Liver (tissue), 9 donors: ENCODE measurements around the gene CREB3L1. TPM values are rescaled to one million over a fixed set of nuclear protein-coding genes. Genes with fewer than 3 reads are reported as not detected.

ENCODE experiments used
- DNase-seq: peaks from one replicate; pipeline ENCODE4 v3.0.0-alpha.2; 2017; ENCODE audit warnings: low spot score
- H3K27ac ChIP-seq, 2 donors: one replicate each; pipeline ENCODE4 v1.7.0; 2013; ENCODE audit warnings: inconsistent platforms in 2 of 2, low read length in 2 of 2, control low read depth in 1 of 2, low read depth in 1 of 2, mild to moderate bottlenecking in 1 of 2
- H3K27me3 ChIP-seq, 4 donors: one replicate each; pipeline versions ENCODE4 v1.6.1 to v1.7.0; 2013; ENCODE audit warnings: low read length in 3 of 4, inconsistent platforms in 1 of 4, mild to moderate bottlenecking in 1 of 4, moderate library complexity in 1 of 4; ENCODE audit not compliant: control insufficient read depth in 4 of 4, insufficient read depth in 4 of 4
- H3K36me3 ChIP-seq, 4 donors: one replicate each; pipeline versions ENCODE4 v1.6.1 to v1.7.0; 2013; ENCODE audit warnings: low read length in 3 of 4, mild to moderate bottlenecking in 3 of 4, low read depth in 1 of 4, moderate library complexity in 1 of 4; ENCODE audit not compliant: control insufficient read depth in 4 of 4, insufficient read depth in 3 of 4
- H3K4me1 ChIP-seq, 4 donors: one replicate each; pipeline versions ENCODE4 v1.6.1 to v1.7.0; 2013; ENCODE audit warnings: low read length in 3 of 4, mild to moderate bottlenecking in 3 of 4, moderate library complexity in 1 of 4; ENCODE audit not compliant: control insufficient read depth in 4 of 4, insufficient read depth in 4 of 4
- H3K4me3 ChIP-seq, 3 donors: one replicate each; pipeline versions ENCODE4 v1.6.1 to v1.7.0; 2013; ENCODE audit warnings: low read length in 3 of 3, control low read depth in 1 of 3, low read depth in 1 of 3, mild to moderate bottlenecking in 1 of 3
- H3K9ac ChIP-seq, 2 donors: one replicate each; pipeline ENCODE4 v1.7.0; 2013; ENCODE audit warnings: low read length in 2 of 2, mild to moderate bottlenecking in 2 of 2, moderate library complexity in 2 of 2, control low read depth in 1 of 2, low read depth in 1 of 2
- H3K9me3 ChIP-seq, 4 donors: one replicate each; pipeline versions ENCODE4 v1.6.1 to v1.7.0; 2013; ENCODE audit warnings: low read length in 3 of 4; ENCODE audit not compliant: control insufficient read depth in 4 of 4
- ATF3 ChIP-seq: IDR thresholded peaks from 2 replicates; pipeline ENCODE4 v1.6.1; 2016; ENCODE audit warnings: antibody characterized with exemption
- CTCF ChIP-seq: fragments of 150-350 bp; IDR thresholded peaks from 2 replicates; pipeline ENCODE4 v1.5.1; 2017; ENCODE audit warnings: improper control_type of control experiment, low read depth, low read length; ENCODE audit not compliant: missing input control
- FOXA1 ChIP-seq: IDR thresholded peaks from 2 replicates; pipeline ENCODE4 v1.6.1; 2016; ENCODE audit warnings: antibody characterized with exemption
- FOXA2 ChIP-seq: IDR thresholded peaks from 2 replicates; pipeline ENCODE4 v1.6.1; 2016; ENCODE audit warnings: antibody characterized with exemption
- GABPA ChIP-seq, 2 donors: IDR thresholded peaks in 1 of 2; conservative IDR thresholded peaks in 1 of 2; 2 replicates each; pipeline ENCODE4 v1.6.1; 2016; ENCODE audit warnings: antibody characterized with exemption in 2 of 2, mild to moderate bottlenecking in 1 of 2, moderate library complexity in 1 of 2
- HNF4A ChIP-seq, 2 donors: conservative IDR thresholded peaks; 2 replicates each; pipeline ENCODE4 v1.6.1; 2016; ENCODE audit warnings: antibody characterized with exemption in 2 of 2, mild to moderate bottlenecking in 2 of 2
- HNF4G ChIP-seq: IDR thresholded peaks from 2 replicates; pipeline ENCODE4 v1.6.1; 2016; ENCODE audit warnings: antibody characterized with exemption
- JUND ChIP-seq, 2 donors: IDR thresholded peaks; 2 replicates each; pipeline ENCODE4 v1.6.1; 2016; ENCODE audit warnings: antibody characterized with exemption in 2 of 2
- MAX ChIP-seq: IDR thresholded peaks from 2 replicates; pipeline ENCODE4 v1.6.1; 2016; ENCODE audit warnings: antibody characterized with exemption
- NR2F2 ChIP-seq: IDR thresholded peaks from 2 replicates; pipeline ENCODE4 v1.6.1; 2016; ENCODE audit warnings: antibody characterized with exemption
- RAD21 ChIP-seq, 2 donors: IDR thresholded peaks; 2 replicates each; pipeline ENCODE4 v1.6.1; 2016; ENCODE audit warnings: antibody characterized with exemption in 2 of 2, mild to moderate bottlenecking in 2 of 2
- REST ChIP-seq: IDR thresholded peaks from 2 replicates; pipeline ENCODE4 v1.6.1; 2016; ENCODE audit warnings: antibody characterized with exemption, mild to moderate bottlenecking
- RXRA ChIP-seq, 2 donors: IDR thresholded peaks; 2 replicates each; pipeline ENCODE4 v1.6.1; 2017 to 2018; ENCODE audit warnings: antibody characterized with exemption in 2 of 2, mild to moderate bottlenecking in 1 of 2
- SP1 ChIP-seq: IDR thresholded peaks from 2 replicates; pipeline ENCODE4 v1.6.1; 2018; ENCODE audit warnings: antibody characterized with exemption, mild to moderate bottlenecking
- ZBTB33 ChIP-seq: IDR thresholded peaks from 2 replicates; pipeline ENCODE4 v1.6.1; 2016; ENCODE audit warnings: antibody characterized with exemption
- WGBS: extraction: QIAGEN DNeasy Blood & Tissue Kit; methylation state at CpG from one replicate; pipeline ENCODE4 v1.1.7; 2013; 5-methylcytosine and 5-hydroxymethylcytosine counted together
- polyA plus RNA-seq, 2 donors: library from polyadenylated mRNA; stranded (reverse) in 1 of 2; unstranded in 1 of 2; fragments of 200-250 nt in 1 of 2; fragments of >200 nt in 1 of 2; fragmentation: Nextera tagmentation in 1 of 2; extraction: Ambion mirVana in 1 of 2; gene quantifications; one replicate each; pipeline versions ENCODE4 v1.2.1 to v1.2.3, GENCODE V29; 2013 to 2015
- total RNA-seq, 2 donors: library from RNA; depleted of rRNA; stranded (reverse); fragments of >200 nt; gene quantifications; one replicate each; pipeline ENCODE4 v1.2.3, GENCODE V29; 2014
- donor health status: healthy.
- donor health status: healthy.
- donor health status: healthy.
- donor health status: healthy.
- donor health status: healthy.

The CREB3L1 gene
- total and polyA plus RNA-seq, 4 donors: 0.14 to 1.3 (median 0.33) TPM

GRCh38 chr11:46291441-46292150 is 14.1 kb downstream of the CREB3L1 start:
- Histone ChIP-seq H3K27me3 (peaks cover 0 to 6% (median 4%) of the 10 kb centered on the region in 4 donors), H3K27ac (no peak overlapping the region), H3K9ac (no peak overlapping the region), H3K9me3 (no peaks in the 10 kb centered on the region), H3K4me3 (no peak overlapping the region), H3K36me3 (no peaks in the 10 kb centered on the region), H3K4me1 (peaks cover 2 to 11% (median 3%) of the 10 kb centered on the region in 4 donors)
- no peak for TF ChIP-seq SP1
- TF ChIP-seq ZBTB33: no peak
- no peak for TF ChIP-seq FOXA1
- no peak for TF ChIP-seq GABPA (IDR thresholded peaks at IDR 0.05 in 1 of 2, conservative IDR thresholded peaks at IDR 0.05 in 1 of 2)
- TF ChIP-seq JUND (IDR thresholded peaks at IDR 0.05): no peak
- no peak for TF ChIP-seq CTCF
- TF ChIP-seq REST: no peak
- TF ChIP-seq RAD21 (IDR thresholded peaks at IDR 0.05): no peak
- no peak for TF ChIP-seq MAX
- TF ChIP-seq ATF3: no peak
- no peak for TF ChIP-seq FOXA2
- no peak for TF ChIP-seq RXRA (IDR thresholded peaks at IDR 0.05)
- no peak for TF ChIP-seq HNF4G
- no peak for DNase-seq
- WGBS: 81% methylated on average over 10 of the region's 10 CpGs

GRCh38 chr11:46293066-46293465 is 15.6 kb downstream of the CREB3L1 start:
- whole genome bisulfite sequencing: 92% methylated on average over 13 of the region's 13 CpGs
- no peaks in the 10 kb centered on the region for H3K9me3 ChIP-seq

More at GRCh38 chr11:46293066-46293465, 15.6 kb downstream of the CREB3L1 start:
- peaks cover 0 to 14% (median 8%) of the 10 kb centered on the region in 4 donors for H3K27me3 ChIP-seq
- no peaks in the 10 kb centered on the region for H3K36me3 ChIP-seq
- peaks cover 2 to 11% (median 3%) of the 10 kb centered on the region in 4 donors for H3K4me1 ChIP-seq
- no peak for TF ChIP-seq HNF4G
- TF ChIP-seq FOXA2: no peak
- no peak for TF ChIP-seq HNF4A (conservative IDR thresholded peaks at IDR 0.05)
- TF ChIP-seq MAX: no peak
- no peak for TF ChIP-seq ATF3
- no peak for TF ChIP-seq NR2F2
- no peak for TF ChIP-seq FOXA1
- H3K9ac ChIP-seq: no peak overlapping the region
- no peak for DNase-seq
- H3K4me3 ChIP-seq: no peak overlapping the region
- no peak overlapping the region for H3K27ac ChIP-seq
